HepG2 (cell line): ENCODE measurements around the gene GUCY1A1.

Experiments
- BHLHE40 ChIP-seq: IDR thresholded peaks from 2 replicates; pipeline ENCODE4 v1.6.1; 2011; ENCODE audit warnings: low read length, improper control_type of control experiment
- CTCF ChIP-seq: sonication (generic); formaldehyde crosslinking; IDR thresholded peaks from 2 replicates; pipeline ENCODE4 v1.5.0; 2020; ENCODE audit warnings: mild to moderate bottlenecking, missing genetic modification reagents, moderate library complexity
- GMEB2 ChIP-seq: IDR thresholded peaks from 2 replicates; pipeline ENCODE4 v1.6.1; 2016; ENCODE audit warnings: missing biosample characterization, missing genetic modification reagents, low read depth
- NFIC ChIP-seq: IDR thresholded peaks from 2 replicates; pipeline ENCODE4 v1.6.1; 2012; ENCODE audit warnings: mild to moderate bottlenecking, low read length, inconsistent platforms
- SP1 ChIP-seq, 2 experiments: fragments of 450-650 bp in 1 of 2; sonication (generic) in 1 of 2; formaldehyde crosslinking in 1 of 2; IDR thresholded peaks; 2 replicates each; pipeline versions ENCODE4 v1.4.0 to v1.6.1; 2016 to 2020; ENCODE audit warnings: missing genetic modification reagents in 1 of 2
- ZNF530 ChIP-seq: sonication (generic); formaldehyde crosslinking; IDR thresholded peaks from 2 replicates; pipeline ENCODE4 v1.5.0; 2020; ENCODE audit warnings: low read depth, mild to moderate bottlenecking, missing genetic modification reagents

GRCh38 chr4:155706147-155706546 lies 39.5 kb downstream of the GUCY1A1 start:
- no peak for TF ChIP-seq ZNF530 (CRISPR knock-in tag)
- TF ChIP-seq NFIC = no peak
- TF ChIP-seq BHLHE40 = no peak
- no peak for TF ChIP-seq SP1 (IDR thresholded peaks at IDR 0.05)
- no peak for TF ChIP-seq SP1 (CRISPR knock-in tag; IDR thresholded peaks at IDR 0.05)
- TF ChIP-seq GMEB2 (CRISPR knock-in tag) = no peak
- TF ChIP-seq CTCF (CRISPR knock-in tag) = no peak
